Ovary (tissue), 9 donors: ENCODE results near the gene DEAF1. TPM values are rescaled to one million over a fixed set of nuclear protein-coding genes. Genes with fewer than 3 reads are reported as not detected.

ENCODE experiments used
- DNase-seq, 5 donors: peaks; one replicate each; pipeline ENCODE4 v3.0.0-alpha.2; 2019 to 2020
- H3K27ac ChIP-seq, 2 donors: fragments of 200-600 bp; one replicate each; pipeline versions ENCODE4 v1.5.1 to v1.8.0; 2019 to 2022
- H3K27me3 ChIP-seq: fragments of 200-600 bp; one replicate; pipeline ENCODE4 v1.8.0; 2022
- H3K36me3 ChIP-seq: fragments of 200-600 bp; sonication (generic); one replicate; pipeline ENCODE4 v1.5.1; 2019
- H3K4me1 ChIP-seq: one replicate; pipeline ENCODE4 v1.8.1; 2013; ENCODE audit warnings: mild to moderate bottlenecking, moderate library complexity; ENCODE audit not compliant: insufficient read depth
- H3K4me3 ChIP-seq: fragments of 200-600 bp; sonication (generic); one replicate; pipeline ENCODE4 v1.5.1; 2017
- H3K9me3 ChIP-seq, 2 donors: fragments of 200-600 bp in 1 of 2; sonication (generic) in 1 of 2; one replicate each; pipeline versions ENCODE4 v1.5.1 to v1.8.1; 2013 to 2019; ENCODE audit warnings: mild to moderate bottlenecking in 1 of 2, moderate library complexity in 1 of 2
- CTCF ChIP-seq, 3 donors: fragments of 450-650 bp in 2 of 3; fragments of 200-600 bp in 1 of 3; IDR thresholded peaks; one replicate each; pipeline versions ENCODE4 v1.5.1 to v1.8.0; 2016 to 2022; ENCODE audit warnings: antibody characterized with exemption in 3 of 3, mild to moderate bottlenecking in 1 of 3
- EP300 ChIP-seq: sonication (generic); formaldehyde crosslinking; IDR thresholded peaks from one replicate; pipeline ENCODE4 v1.6.1; 2017; ENCODE audit warnings: antibody characterized with exemption
- POLR2A ChIP-seq: fragments of 450-650 bp; IDR thresholded peaks from one replicate; pipeline ENCODE4 v1.6.1; 2017; ENCODE audit warnings: antibody characterized with exemption, mild to moderate bottlenecking, moderate library complexity
- WGBS, 3 donors: extraction: QIAGEN DNeasy Blood & Tissue Kit in 1 of 3; methylation state at CpG; one replicate each; pipeline versions ENCODE4 v1.1.5 to v1.1.7; 2013 to 2017; 5-methylcytosine and 5-hydroxymethylcytosine counted together
- intact Hi-C, 4 donors: fragments of 100-400 bp; cut with DNase I; formaldehyde crosslinking; loops; one replicate each; pipeline versions ENCODE4 v1.11.0 to v1.15.1; 2022 to 2023
- polyA plus RNA-seq, 2 donors: library from polyadenylated mRNA; stranded (reverse); fragments of 200-250 nt in 1 of 2; fragments of 350-450 nt in 1 of 2; fragmentation: Illumina TruSeq in 1 of 2; extraction: RNeasy Lipid Tissue Mini Kit (QIAGEN cat#74804) in 1 of 2; gene quantifications; one replicate each; pipeline ENCODE4 v1.2.3, GENCODE V29; 2013 to 2014
- total RNA-seq, 7 donors: library from RNA; depleted of rRNA in 2 of 7; stranded (reverse); fragments of >200 nt in 2 of 7; fragmentation: NEBNext Ultra II Directional in 3 of 7; extraction: Animal tissue kit (Norgen Biotek cat#: 25700) in 3 of 7; gene quantifications; one replicate each; pipeline versions ENCODE4 v1.1.0 to v1.2.4, GENCODE V29; 2016 to 2023
- donor health status: DM: no; HTN: no; CAD: no; lungs with moderate emphysema.
- donor health status: DM: no; HTN: no; CAD: no.
- donor health status: Bipolar disorder and iron deficiency.
- donor health status: DM: yes; HTN: yes; CAD: no.
- donor health status: DM: no; HTN: no; CAD: no.
- donor health status: DM: yes; HTN: yes; CAD: no.

The DEAF1 gene
- total and polyA plus RNA-seq, 9 donors, result 10.2 to 43.4 (median 28.6) TPM

GRCh38 chr11:727859-728748, 33.1 kb upstream of the DEAF1 start:
- Histone ChIP-seq H3K27ac (peak overlapping the region; percentile 39 to 57), H3K9me3 (no peaks in the 10 kb centered on the region), H3K4me1 (peaks cover 17% of the 10 kb centered on the region), H3K36me3 (no peaks in the 10 kb centered on the region), H3K4me3 (no peak overlapping the region), H3K27me3 (no peaks in the 10 kb centered on the region)
- TF ChIP-seq POLR2A (no peak), CTCF (IDR thresholded peaks at IDR 0.05) (peak; percentile 85 to 99 (median 99))
- WGBS, 3 donors, result 25 to 29% (median 26%) methylated on average over 23 to 31 of the region's 31 CpGs
- peak; percentile 88 to 92 (median 89) for DNase-seq
- intact Hi-C loops, result loop anchor here in 3 of 4 donors (2.0 to 5.0 kb wide), 4 partner anchors 66 to 176 kb away; no protein-coding TSS in a partner anchor

DNA sequence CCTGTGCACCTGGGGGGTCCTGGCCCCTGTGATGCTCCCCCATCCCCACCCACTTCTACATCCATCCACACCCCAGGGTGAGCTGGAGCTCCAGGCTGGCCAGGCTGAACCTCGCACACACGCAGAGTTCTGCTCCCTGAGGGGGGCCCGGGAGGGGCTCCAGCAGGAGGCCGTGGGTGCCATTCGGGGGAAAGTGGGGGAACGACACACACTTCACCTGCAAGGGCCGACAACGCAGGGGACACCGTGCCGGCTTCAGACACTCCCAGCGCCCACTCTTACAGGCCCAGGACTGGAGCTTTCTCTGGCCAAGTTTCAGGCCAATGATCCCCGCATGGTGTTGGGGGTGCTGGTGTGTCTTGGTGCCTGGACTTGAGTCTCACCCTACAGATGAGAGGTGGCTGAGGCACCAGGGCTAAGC, 32.3 kb upstream of the DEAF1 start:
- no peaks in the 10 kb centered on the region for H3K27me3 ChIP-seq
- peaks cover 17% of the 10 kb centered on the region for H3K4me1 ChIP-seq
- H3K36me3 ChIP-seq, result no peaks in the 10 kb centered on the region
- no peak overlapping the region for H3K4me3 ChIP-seq
- no peaks in the 10 kb centered on the region for H3K9me3 ChIP-seq
- no peak for TF ChIP-seq POLR2A
- TF ChIP-seq CTCF (IDR thresholded peaks at IDR 0.05), result no peak
- peak overlapping the region; percentile 23 to 57 for H3K27ac ChIP-seq
- WGBS, 3 donors, result 77 to 88% (median 83%) methylated on average over 12 of the region's 12 CpGs
- peak; percentile 23 to 51 (median 38) for DNase-seq
- intact Hi-C loops, result loop anchor here in 2 of 4 donors (5.0 kb wide), 2 partner anchors 65 to 175 kb away; no protein-coding TSS in a partner anchor

DNA sequence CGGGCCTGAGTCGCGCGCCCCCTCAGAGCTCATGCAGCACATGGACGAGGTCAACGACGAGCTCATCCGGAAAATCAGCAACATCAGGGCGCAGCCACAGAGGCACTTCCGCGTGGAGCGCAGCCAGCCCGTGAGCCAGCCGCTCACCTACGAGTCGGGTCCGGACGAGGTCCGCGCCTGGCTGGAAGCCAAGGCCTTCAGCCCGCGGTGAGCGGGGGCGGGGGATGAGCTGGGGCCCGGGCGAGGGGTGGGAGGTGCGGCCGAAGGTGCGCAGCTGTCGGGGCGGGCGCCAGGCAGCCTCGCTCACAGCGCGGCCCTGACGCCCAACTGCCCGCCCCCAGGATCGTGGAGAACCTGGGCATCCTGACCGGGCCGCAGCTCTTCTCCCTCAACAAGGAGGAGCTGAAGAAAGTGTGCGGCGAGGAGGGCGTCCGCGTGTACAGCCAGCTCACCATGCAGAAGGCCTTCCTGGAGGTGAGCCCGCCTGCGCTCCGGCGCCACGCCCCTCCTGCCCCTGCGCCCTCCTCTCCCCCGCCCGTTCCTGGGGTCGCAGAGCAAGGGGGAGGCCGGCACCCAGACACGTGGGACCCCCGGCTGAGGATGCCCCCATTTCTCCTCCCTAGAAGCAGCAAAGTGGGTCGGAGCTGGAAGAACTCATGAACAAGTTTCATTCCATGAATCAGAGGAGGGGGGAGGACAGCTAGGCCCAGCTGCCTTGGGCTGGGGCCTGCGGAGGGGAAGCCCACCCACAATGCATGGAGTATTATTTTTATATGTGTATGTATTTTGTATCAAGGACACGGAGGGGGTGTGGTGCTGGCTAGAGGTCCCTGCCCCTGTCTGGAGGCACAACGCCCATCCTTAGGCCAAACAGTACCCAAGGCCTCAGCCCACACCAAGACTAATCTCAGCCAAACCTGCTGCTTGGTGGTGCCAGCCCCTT, 31.5 kb upstream of the DEAF1 start:
- Histone ChIP-seq H3K27me3 (no peaks in the 10 kb centered on the region), H3K4me1 (peaks cover 17% of the 10 kb centered on the region), H3K27ac (no peak overlapping the region), H3K4me3 (peak overlapping the region; percentile 13), H3K36me3 (no peaks in the 10 kb centered on the region), H3K9me3 (no peaks in the 10 kb centered on the region)
- 3 to 19% (median 9%) methylated on average over 16 to 61 of the region's 61 CpGs for WGBS, 3 donors
- TF ChIP-seq EP300 (no peak), POLR2A (no peak), CTCF (IDR thresholded peaks at IDR 0.05) (no peak)
- intact Hi-C loops, result loop anchor here in 2 of 4 donors (5.0 kb wide), 2 partner anchors 64 to 174 kb away; no protein-coding TSS in a partner anchor
- DNase-seq, result peak; percentile 54 to 77 (median 63)

- H3K36me3 ChIP-seq, result no peaks in the 10 kb centered on the region
- H3K27me3 ChIP-seq, result no peaks in the 10 kb centered on the region
- H3K9me3 ChIP-seq, result no peaks in the 10 kb centered on the region
- TF ChIP-seq EP300, result no peak
- no peak for TF ChIP-seq CTCF (IDR thresholded peaks at IDR 0.05)
- H3K4me1 ChIP-seq, result peaks cover 21% of the 10 kb centered on the region
- no peak overlapping the region for H3K4me3 ChIP-seq
- 4 to 16% (median 7%) methylated on average over 31 to 53 of the region's 53 CpGs for WGBS, 3 donors
- peak in 1 of 5 donors; percentile 46 for DNase-seq
- H3K27ac ChIP-seq, result no peak overlapping the region
- intact Hi-C loops, result loop anchor here in 2 of 4 donors (5.0 kb wide), 2 partner anchors 63 to 173 kb away; no protein-coding TSS in a partner anchor
These were observed 30.7 kb upstream of the DEAF1 start for GRCh38 chr11:725624-726202.
